Gastroesophageal sphincter (tissue), 3 donors: ENCODE results near the gene LPCAT1.

ENCODE experiments used
- CTCF ChIP-seq, 4 experiments: fragments of 200-600 bp in 2 of 4; fragments of 450-650 bp in 2 of 4; sonication (generic) in 1 of 4; IDR thresholded peaks; one replicate each; pipeline ENCODE4 v1.5.1; 2017 to 2019; ENCODE audit warnings: antibody characterized with exemption in 4 of 4, mild to moderate bottlenecking in 2 of 4, moderate library complexity in 2 of 4
- EP300 ChIP-seq: sonication (generic); formaldehyde crosslinking; IDR thresholded peaks from one replicate; pipeline ENCODE4 v1.6.1; 2017; ENCODE audit warnings: antibody characterized with exemption, mild to moderate bottlenecking
- POLR2A ChIP-seq, 2 donors: fragments of 450-650 bp; IDR thresholded peaks; one replicate each; pipeline ENCODE4 v1.6.1; 2017; ENCODE audit warnings: antibody characterized with exemption in 2 of 2, mild to moderate bottlenecking in 2 of 2, moderate library complexity in 1 of 2
- POLR2AphosphoS5 ChIP-seq: sonication (generic); formaldehyde crosslinking; IDR thresholded peaks from one replicate; pipeline ENCODE4 v1.6.1; 2017; ENCODE audit warnings: antibody characterized with exemption

DNA sequence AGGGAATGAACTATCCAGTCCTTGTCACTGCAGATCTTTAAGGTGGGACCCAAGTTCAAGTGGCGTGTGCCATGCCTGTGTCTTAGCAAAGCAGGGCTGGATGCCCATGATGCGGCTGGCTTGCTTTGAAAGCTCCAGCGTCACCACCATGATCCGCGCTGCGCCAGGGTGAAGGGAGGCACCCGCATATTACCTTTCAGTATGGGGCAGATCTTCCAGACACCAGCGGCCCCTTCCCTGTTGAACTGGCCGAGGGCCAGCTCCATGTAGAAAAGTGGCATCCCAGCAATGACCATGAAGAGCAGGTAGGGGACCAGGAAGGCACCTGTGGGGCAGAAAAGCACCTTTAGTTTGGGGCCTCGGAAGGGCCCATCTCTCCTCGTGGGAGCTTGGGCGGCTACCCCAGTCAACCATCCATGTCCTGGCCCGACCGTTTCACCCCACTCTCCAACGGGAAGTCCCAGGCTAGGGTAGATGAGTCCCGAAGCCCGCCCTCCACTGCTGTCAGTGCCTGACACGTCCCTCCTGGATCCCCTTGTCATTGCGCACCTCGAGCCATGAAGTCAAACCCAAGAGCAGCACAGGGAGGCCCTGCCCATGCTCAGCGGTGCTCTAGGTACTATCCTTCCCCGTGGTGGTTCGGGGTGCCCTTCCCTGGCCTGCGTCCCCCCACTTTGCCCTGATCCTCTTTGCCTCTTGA lies 82.4 kb downstream of the LPCAT1 start:
- TF ChIP-seq POLR2A (IDR thresholded peaks at IDR 0.05), result no peak
- TF ChIP-seq CTCF (IDR thresholded peaks at IDR 0.05), result no peak
- TF ChIP-seq POLR2AphosphoS5, result no peak
- TF ChIP-seq EP300, result no peak
